Measurements from ENCODE around the gene SECTM1. TPM values are rescaled to one million over a fixed set of nuclear protein-coding genes. Genes with fewer than 3 reads are reported as not detected.

The SECTM1 gene
- total RNA-seq, 1 donor from 2014 or later = 7.8 TPM

GRCh38 chr17:82280537-82280936 is 53.0 kb downstream of the SECTM1 start:
- no peak for DNase-seq (ENCODE audit: low read depth)

DNA sequence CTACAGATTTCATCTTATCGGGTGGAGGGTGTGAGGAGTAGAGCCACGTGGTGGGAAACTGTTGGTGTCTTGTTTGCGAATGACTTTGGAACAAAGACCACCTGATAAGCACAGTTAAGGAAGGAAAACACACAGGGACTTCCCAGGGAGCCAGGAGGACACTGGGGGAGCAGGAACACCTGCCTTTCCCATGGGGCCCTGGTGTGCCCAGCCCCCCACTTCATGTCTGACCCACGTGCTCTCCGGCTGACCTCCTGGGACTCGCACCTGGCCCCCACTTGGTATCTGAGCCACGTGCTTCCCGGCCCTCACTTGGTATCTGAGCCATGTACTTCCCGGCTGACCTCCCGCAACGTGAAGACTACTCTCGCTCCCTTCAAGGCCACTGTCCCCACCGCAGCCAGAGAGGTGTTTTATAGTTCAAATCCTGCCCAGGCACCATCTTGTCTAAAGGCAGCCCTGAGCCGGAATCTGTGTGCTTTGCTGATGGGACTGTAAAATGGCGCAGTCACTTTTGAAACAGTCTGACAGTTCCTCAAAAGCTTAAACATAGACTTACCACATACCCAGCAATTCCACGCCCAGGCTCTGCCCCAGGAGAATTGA is 54.7 kb downstream of the SECTM1 start:
- no peak for DNase-seq (ENCODE audit: low read depth)

DNA sequence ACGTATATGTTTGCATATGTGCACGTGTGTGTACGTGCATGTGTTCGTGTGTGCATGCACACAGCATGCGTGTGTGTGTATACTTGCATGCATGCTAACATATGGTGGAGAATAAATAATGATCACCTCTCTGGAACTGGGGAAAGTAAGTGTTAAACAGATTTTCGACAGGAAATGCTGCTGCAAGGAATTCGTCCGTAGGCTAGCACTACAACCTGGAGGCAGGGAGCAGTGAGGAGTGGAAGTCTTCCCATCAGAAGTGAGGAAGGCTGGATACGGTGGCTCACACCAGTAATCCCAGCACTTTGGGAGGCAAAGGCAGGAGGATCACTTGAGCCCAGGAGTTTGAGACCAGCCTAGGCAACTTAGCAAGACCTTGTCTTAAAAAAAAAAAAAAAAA is 55.3 kb downstream of the SECTM1 start:
- no peak for DNase-seq (ENCODE audit: low read depth)

- no peak for DNase-seq (ENCODE audit: low read depth)
These were observed 55.7 kb downstream of the SECTM1 start for GRCh38 chr17:82277851-82278250.

GRCh38 chr17:82276938-82277337 is 56.6 kb downstream of the SECTM1 start:
- DNase-seq (ENCODE audit: low read depth) = no peak

DNA sequence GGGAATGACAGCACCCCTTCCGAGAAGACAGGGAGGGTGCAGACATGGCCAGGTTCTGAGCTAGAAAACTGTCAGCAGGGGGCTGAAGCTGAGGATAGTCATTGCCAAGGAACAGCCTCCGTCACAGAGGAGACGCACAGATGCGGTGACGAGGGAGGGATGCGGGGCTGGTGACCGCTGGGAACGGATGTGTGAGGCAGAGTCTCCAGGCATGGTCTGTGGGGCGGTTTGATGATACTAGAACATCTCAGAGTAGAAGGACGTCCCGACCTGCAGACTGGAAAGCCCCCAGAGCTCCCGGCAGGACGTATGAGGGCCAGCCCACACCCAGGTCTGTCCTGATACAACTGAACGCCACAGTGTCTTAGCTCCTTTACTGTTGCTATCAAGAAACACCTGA is 58.2 kb downstream of the SECTM1 start:
- DNase-seq (ENCODE audit: low read depth) = no peak

- DNase-seq (ENCODE audit: low read depth) = no peak
These were observed 59.2 kb downstream of the SECTM1 start for GRCh38 chr17:82274134-82275020.

DNA sequence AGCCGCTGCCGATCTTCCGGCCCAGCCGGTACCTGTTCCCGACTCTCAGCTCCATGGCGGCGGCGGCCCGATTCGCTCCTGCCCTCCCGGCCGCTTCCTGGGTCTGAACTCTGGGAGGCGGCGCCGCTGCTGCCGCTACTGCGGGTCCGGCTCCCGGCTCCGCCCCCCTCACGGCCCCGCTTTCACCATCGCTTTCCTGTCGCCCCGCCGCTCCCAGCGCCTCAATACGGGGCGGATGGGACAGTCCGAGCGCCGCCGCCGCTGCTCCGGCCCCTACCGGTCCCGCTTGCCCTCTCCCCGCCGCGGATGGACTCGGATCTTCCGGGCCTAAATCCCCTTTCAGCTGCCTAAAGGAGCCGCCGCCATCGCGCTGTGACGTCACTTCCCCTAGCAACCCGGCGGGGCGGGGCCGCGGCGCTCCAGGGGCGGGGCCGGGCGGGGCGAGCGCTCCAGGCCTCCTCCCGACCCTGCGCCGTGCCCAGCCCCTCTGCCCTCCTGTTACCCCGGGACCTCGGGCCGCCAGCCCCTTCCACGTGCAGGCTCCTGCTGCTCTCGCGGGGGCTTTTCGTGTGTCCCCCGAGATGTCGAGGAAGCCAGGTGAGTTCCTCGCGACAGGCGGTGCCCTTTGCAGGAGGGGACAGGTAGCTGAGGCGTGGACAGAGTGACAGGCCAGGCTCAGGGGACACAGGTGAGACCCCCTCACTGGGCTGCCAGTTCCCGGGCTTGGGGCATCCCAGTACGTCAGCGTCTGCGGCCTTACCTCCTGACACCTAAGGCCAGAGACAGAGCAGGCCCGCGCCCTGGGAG is 60.0 kb downstream of the SECTM1 start, which contains the start of gene CSNK1D:
Gene CSNK1D (minus strand): TSS at position 374 of the 807 bp plus-strand sequence. CDS start 319 bp downstream, at position 55.
- peak; percentile 47 for DNase-seq (ENCODE audit: low read depth)

- no peak for DNase-seq (ENCODE audit: low read depth)
These were observed 60.9 kb downstream of the SECTM1 start for GRCh38 chr17:82272495-82273326.

DNA sequence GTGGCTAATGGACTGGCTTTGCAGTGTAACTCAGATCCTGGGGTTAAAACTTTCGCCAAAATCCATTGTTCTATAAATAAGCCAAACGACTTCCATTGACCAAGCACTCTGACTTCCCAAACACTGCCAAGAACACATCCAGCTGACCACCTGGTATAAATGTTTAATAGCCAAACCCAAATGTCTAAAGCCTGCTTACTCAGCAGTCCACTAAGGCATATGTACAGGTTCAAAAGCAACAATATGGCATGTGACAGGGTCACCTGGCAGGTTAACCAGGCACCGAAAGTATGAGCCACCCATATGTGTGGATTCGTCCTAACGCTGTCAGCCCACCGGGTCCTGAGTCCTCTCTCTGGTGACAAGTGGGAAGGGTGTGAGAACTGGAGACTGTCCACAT is 62.2 kb downstream of the SECTM1 start:
- no peak for DNase-seq (ENCODE audit: low read depth)

Other genes starting within 250 kb of the SECTM1 start
- gene FASN, start 235.5 kb downstream of the SECTM1 start, total RNA-seq = 84.0 and 103 TPM in 2 replicates
- gene CCDC57, start 120.9 kb downstream of the SECTM1 start, total RNA-seq = 7.3 and 28.2 TPM in 2 replicates
- 290 and 393 TPM in 2 replicates for gene SLC16A3, start 104.7 kb downstream of the SECTM1 start, total RNA-seq
- 55.4 and 115 TPM in 2 replicates for gene CSNK1D, start 60.1 kb downstream of the SECTM1 start, total RNA-seq
- gene CD7, start 16.2 kb downstream of the SECTM1 start, total RNA-seq = not detected in 2 replicates
- 0.05 TPM in 1 of 2 replicates, not detected in the other for gene TEX19, start 25.5 kb upstream of the SECTM1 start, total RNA-seq
- gene UTS2R, start 38.0 kb upstream of the SECTM1 start, total RNA-seq = 0.10 TPM in 1 of 2 replicates, not detected in the other
- 8.5 and 21.7 TPM in 2 replicates for gene HEXD, start 84.6 kb upstream of the SECTM1 start, total RNA-seq
- gene OGFOD3, start 84.8 kb upstream of the SECTM1 start, total RNA-seq = 37.2 and 48.7 TPM in 2 replicates
- gene CYBC1, start 117.0 kb upstream of the SECTM1 start, total RNA-seq = 30.6 and 100 TPM in 2 replicates
- 31.1 and 52.4 TPM in 2 replicates for gene NARF, start 125.0 kb upstream of the SECTM1 start, total RNA-seq
- gene FOXK2, start 186.0 kb upstream of the SECTM1 start, total RNA-seq = 20.1 and 35.5 TPM in 2 replicates

Measured in renal cortical epithelial cell (primary cell).